HG03280 (cell line): ENCODE measurements around the gene OR1A1.
"Not testable (repeated sequence)": the region's sequence is repeated elsewhere in the genome, so short reads cannot be mapped to it uniquely, and the experiment has no call there.

Experiments used
- ATAC-seq: cut with Tn5 transposase; IDR thresholded peaks from one replicate; pipeline ENCODE4 v1.9.1; 2021; ENCODE audit warnings: mild to moderate bottlenecking, moderate library complexity; ENCODE audit not compliant: unreplicated experiment

Gene OR1A1

DNA sequence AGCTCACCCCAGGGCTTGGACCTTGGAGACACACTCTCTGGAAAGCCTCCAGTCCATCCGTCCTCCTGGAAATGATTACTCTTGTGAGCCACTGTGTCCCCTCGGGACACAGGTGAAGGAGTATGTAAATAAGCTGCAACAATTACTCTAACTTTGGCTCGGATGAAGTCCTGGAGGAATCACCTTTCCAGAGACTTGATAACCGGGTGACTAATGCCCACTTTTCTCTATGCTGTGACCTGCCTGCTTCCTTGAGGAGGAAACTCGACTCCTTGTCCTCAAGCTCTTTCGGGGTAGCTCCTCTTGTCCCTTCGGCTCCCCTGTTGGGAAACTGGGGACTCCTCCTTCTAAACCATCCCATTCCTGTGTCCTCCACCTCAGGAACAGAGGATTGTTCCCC is at the start of gene OR1A1:
Gene OR1A1, plus strand, starts transcription at position 301 of the 400 bp plus-strand sequence. CDS start 7,954 bp downstream, outside the sequence.
- ATAC-seq = no peak

DNA sequence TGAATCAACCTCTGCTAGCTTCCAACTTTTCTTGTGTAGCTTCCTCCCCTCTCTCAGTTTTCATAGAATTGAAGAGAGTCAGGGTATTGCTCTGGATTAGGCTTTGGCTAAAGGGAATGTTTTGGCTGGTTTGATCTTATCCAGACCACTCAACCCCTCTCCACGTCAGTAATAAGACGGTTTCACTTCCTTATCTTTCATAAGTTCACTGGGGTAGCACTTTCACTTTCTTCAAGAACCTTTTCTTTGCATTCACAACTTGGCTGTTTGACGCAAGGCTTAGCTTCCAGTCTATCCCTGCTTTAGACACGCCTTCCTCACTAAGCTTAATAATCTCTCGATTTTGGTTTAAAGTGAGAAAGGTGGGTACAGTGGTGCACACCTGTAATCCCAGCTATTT is 39.9 kb upstream of the OR1A1 start:
- no peak for ATAC-seq

- no peak for ATAC-seq
Observed at GRCh38 chr17:3189961-3190360, 17.5 kb upstream of the OR1A1 start.

GRCh38 chr17:3197219-3197618 is 10.2 kb upstream of the OR1A1 start, which contains the start of gene OR1A2:
Gene OR1A2 (plus strand): TSS chr17:3197519. CDS start chr17:3197519, 0 bp downstream.
- no peak for ATAC-seq

DNA sequence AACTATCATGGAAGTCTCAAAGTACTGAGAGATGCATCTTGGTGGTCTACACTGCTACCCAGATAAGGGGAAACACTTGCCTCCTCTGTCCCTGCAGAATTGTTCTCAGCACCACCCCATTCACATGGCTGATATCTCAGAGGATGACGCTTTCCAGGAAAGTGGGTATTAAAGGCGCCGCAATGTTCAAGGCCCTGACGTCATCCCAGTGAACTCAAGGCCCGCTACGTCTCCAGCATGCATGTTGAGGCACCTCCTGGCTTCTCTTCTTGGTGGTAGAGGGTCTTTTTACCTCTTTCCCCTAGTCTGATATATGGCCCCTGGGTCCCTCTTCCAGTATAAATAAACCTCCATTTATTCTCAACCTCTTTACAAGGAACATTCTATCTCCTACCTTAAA is 1.0 kb downstream of the OR1A1 start:
- no peak for ATAC-seq

GRCh38 chr17:3213001-3213400 is 5.5 kb downstream of the OR1A1 start:
- ATAC-seq = no peak

DNA sequence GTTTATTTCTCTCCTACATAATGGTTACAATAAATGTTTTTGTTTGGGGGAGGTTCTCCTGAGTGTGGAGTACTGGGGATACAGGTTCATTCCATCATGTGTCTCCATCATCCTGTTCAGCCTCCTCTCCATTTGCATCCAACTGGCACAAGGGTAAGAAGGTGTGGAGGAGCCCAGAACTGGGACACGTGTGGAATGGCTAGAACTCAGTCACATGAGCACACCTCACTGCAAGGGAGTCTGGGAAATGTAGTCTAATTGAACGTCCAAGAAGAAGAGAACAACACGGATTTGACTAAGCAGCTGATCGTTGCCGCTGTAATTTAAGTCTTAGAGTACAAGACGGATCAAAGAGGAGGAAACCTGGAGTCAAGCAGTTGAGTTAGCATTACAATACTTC is 6.1 kb downstream of the OR1A1 start:
- no peak for ATAC-seq

GRCh38 chr17:3219978-3220377 is 12.5 kb downstream of the OR1A1 start:
- not testable (repeated sequence) for ATAC-seq

- ATAC-seq = no peak
Observed at GRCh38 chr17:3221850-3222249, 14.4 kb downstream of the OR1A1 start.

GRCh38 chr17:3222505-3222904 is 15.0 kb downstream of the OR1A1 start:
- ATAC-seq = no peak

DNA sequence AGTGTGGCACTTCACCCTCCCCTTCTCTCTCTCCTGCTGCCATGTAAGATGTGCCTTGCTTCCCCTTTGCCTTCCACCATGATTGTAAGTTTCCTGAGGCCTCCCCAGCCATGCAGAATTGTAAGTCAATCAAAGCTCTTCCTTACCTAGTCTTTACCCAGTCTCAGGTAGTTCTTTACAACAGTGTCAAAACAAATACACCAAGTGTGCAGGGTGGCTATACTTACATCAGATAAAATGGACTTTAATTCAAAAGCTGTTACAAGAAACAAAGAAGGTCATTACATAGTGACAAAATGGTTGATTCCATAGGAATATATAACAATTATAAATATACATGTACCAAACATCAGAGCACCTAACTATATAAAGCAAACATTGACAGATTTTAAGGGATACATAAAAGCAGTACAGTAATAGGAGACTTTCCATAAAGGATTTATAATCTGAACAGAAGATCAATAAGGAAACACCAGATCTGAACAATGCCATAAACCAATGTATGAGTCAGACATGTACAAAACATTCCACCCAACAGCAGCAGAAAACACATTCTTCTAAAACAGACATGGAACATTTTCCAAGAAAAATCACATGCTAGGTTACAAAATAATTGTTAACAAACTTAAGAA is 17.4 kb downstream of the OR1A1 start:
- not testable (repeated sequence) for ATAC-seq

DNA sequence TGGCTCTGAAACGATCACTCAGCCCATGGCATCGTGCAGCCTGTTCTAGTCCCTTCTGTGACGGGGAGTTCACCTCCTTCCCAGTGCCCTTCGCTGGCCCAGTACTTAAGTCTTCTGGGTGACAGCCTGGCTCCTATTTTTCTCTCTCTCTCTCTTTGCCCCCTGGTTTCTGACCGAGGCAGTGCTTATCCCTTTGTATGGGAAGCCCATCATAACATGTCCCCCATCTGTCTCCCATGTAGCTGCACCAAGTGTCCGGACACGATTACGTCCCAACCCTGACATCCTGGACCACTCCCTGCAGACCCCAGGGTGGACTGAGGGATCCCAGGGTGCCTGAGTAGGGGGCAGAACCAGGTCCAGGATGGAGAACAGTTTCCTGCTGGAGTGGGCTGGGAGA is 24.8 kb downstream of the OR1A1 start:
- not testable (repeated sequence) for ATAC-seq

- not testable (repeated sequence) for ATAC-seq
Observed at GRCh38 chr17:3238685-3239084, 31.2 kb downstream of the OR1A1 start.

GRCh38 chr17:3241044-3241443 is 33.6 kb downstream of the OR1A1 start:
- ATAC-seq = not testable (repeated sequence)

DNA sequence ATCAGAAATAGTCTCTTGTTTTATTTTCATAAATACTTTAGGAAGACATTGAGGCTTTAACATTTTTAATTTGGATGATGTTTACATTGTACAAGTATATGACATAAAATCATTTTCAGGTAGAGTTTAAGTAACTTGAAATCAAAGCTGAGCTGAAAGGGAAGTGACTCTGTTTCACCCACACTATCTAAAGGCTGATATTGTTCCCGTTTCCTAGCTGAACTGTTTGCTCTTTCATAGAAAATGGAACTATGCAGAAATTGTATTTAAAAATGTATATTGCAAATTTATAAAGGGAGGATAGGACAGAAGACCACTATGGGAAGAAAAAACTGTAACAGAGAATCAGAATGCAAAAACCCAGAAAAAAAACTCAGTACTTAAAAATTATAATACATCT is 37.4 kb downstream of the OR1A1 start:
- not testable (repeated sequence) for ATAC-seq

- ATAC-seq = not testable (repeated sequence)
Observed at GRCh38 chr17:3249013-3249412, 41.5 kb downstream of the OR1A1 start.

DNA sequence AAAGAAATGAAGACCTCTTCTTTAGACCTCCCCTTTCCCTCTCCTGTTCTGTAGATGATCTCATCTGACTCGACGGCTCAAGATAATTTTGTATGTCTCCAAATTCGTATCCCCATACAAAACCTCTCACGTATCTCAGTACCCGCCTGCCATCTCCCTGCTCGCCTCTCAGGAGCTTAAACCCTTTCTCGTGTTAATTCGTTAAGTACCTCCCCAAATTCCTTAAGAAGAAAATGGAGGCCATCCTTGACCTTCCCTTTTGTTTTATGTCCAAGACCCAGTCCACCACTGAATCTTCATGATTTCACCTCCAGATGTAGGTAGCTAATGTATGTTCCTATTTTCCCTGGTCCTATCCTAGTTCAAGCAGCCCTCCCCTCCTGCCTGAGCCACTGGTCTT is 49.1 kb downstream of the OR1A1 start:
- no peak for ATAC-seq

- ATAC-seq = no peak
Observed at GRCh38 chr17:3260163-3260562, 52.7 kb downstream of the OR1A1 start.

- ATAC-seq = no peak
Observed at GRCh38 chr17:3260600-3260999, 53.1 kb downstream of the OR1A1 start.
